Spleen (tissue), 11 donors: ENCODE results near the gene SLC2A6. TPM values are rescaled to one million over a fixed set of nuclear protein-coding genes. Genes with fewer than 3 reads are reported as not detected.
A peak's percentile ranks its signal among the peaks of the same experiment; 100 is the strongest.

ENCODE experiments used
- DNase-seq: peaks from one replicate; pipeline ENCODE4 v3.0.0-alpha.2; 2020
- H3K27ac ChIP-seq, 8 donors: fragments of 200-600 bp; sonication (generic) in 7 of 8; 1 replicate in 4 of 8; 2 replicates in 4 of 8; pipeline versions ENCODE4 v1.5.0 to v1.8.0; 2016 to 2021; ENCODE audit warnings: inconsistent platforms in 4 of 8, mild to moderate bottlenecking in 4 of 8, moderate library complexity in 1 of 8
- H3K27me3 ChIP-seq, 7 donors: fragments of 200-600 bp; sonication (generic) in 6 of 7; replicated peaks in 1 of 7; 1 replicate in 4 of 7; 2 replicates in 3 of 7; pipeline versions ENCODE4 v1.5.0 to v1.8.0; 2016 to 2021; ENCODE audit warnings: inconsistent platforms in 3 of 7, mild to moderate bottlenecking in 1 of 7
- H3K36me3 ChIP-seq, 6 donors: fragments of 200-600 bp; sonication (generic) in 5 of 6; 1 replicate in 4 of 6; 2 replicates in 2 of 6; pipeline versions ENCODE4 v1.5.0 to v1.8.0; 2016 to 2021; ENCODE audit warnings: inconsistent platforms in 2 of 6
- H3K4me1 ChIP-seq, 6 donors: fragments of 200-600 bp; sonication (generic) in 5 of 6; 1 replicate in 3 of 6; 2 replicates in 3 of 6; pipeline versions ENCODE4 v1.5.0 to v1.8.0; 2016 to 2021; ENCODE audit warnings: inconsistent platforms in 3 of 6
- H3K4me3 ChIP-seq, 8 donors: fragments of 200-600 bp; sonication (generic) in 7 of 8; 1 replicate in 4 of 8; 2 replicates in 4 of 8; pipeline versions ENCODE4 v1.5.0 to v1.8.0; 2016 to 2021; ENCODE audit warnings: inconsistent platforms in 4 of 8, mild to moderate bottlenecking in 4 of 8, moderate library complexity in 2 of 8
- H3K9me3 ChIP-seq, 8 donors: fragments of 200-600 bp; sonication (generic) in 7 of 8; 1 replicate in 4 of 8; 2 replicates in 4 of 8; pipeline versions ENCODE4 v1.5.0 to v1.8.0; 2016 to 2021; ENCODE audit warnings: inconsistent platforms in 4 of 8
- POLR2A ChIP-seq, 3 donors: fragments of 450-650 bp; IDR thresholded peaks; one replicate each; pipeline ENCODE4 v1.5.1; 2017; ENCODE audit warnings: antibody characterized with exemption in 3 of 3, mild to moderate bottlenecking in 1 of 3
- POLR2AphosphoS5 ChIP-seq, 3 donors: sonication (generic); formaldehyde crosslinking; IDR thresholded peaks; one replicate each; pipeline ENCODE4 v1.5.1; 2017; ENCODE audit warnings: antibody characterized with exemption in 3 of 3
- WGBS, 5 donors: extraction: QIAGEN DNeasy Blood & Tissue Kit in 3 of 5; methylation state at CpG; one replicate each; pipeline versions ENCODE4 v1.1.5 to v1.1.7; 2013 to 2018; 5-methylcytosine and 5-hydroxymethylcytosine counted together
- intact Hi-C: fragments of 100-400 bp; cut with DNase I; formaldehyde crosslinking; loops from one replicate; pipeline ENCODE4 v1.15.0; 2023; ENCODE audit warnings: low total_unique reads
- polyA plus RNA-seq, 3 donors: library from polyadenylated mRNA; stranded (reverse); fragments of 200-250 nt; gene quantifications; one replicate each; pipeline ENCODE4 v1.2.1, GENCODE V29; 2013
- total RNA-seq, 7 donors: library from RNA; depleted of rRNA in 3 of 7; stranded (reverse); fragments of >200 nt in 3 of 7; fragmentation: NEBNext Ultra II Directional in 4 of 7; extraction: Animal tissue kit (Norgen Biotek cat#: 25700) in 4 of 7; gene quantifications; one replicate each; pipeline versions ENCODE4 v1.1.0 to v1.2.1, GENCODE V29; 2016 to 2021
- TF ChIP-seq, protein P1 (sequence below), 11 experiments: fragments of 200-600 bp in 7 of 11; fragments of 450-650 bp in 4 of 11; sonication (generic) in 4 of 11; IDR thresholded peaks in 8 of 11; conservative IDR thresholded peaks in 3 of 11; 1 replicate in 7 of 11; 2 replicates in 4 of 11; pipeline versions ENCODE4 v1.4.0 to v1.8.0; 2016 to 2021; ENCODE audit warnings: antibody characterized with exemption in 11 of 11, inconsistent platforms in 4 of 11, mild to moderate bottlenecking in 1 of 11
- donor health status: healthy with polysubstance abuse.
- donor health status: DM: no; HTN: no; CAD: no; lungs with moderate emphysema.
- donor health status: DM: no; HTN: no; CAD: no.
- donor health status: Bipolar disorder and iron deficiency.
- donor health status: healthy.
- donor health status: DM: no; HTN: no; CAD: no.
- donor health status: DM: yes; HTN: yes; CAD: no.

Gene SLC2A6
- total and polyA plus RNA-seq, 10 donors, result 15.4 to 35.0 (median 21.9) TPM

- H3K4me1 ChIP-seq, result peaks cover 4 to 47% (median 25%) of the 10 kb centered on the region in 6 donors
- 68 to 85% (median 73%) methylated on average over 13 of the region's 13 CpGs for WGBS, 5 donors
- H3K36me3 ChIP-seq, result no peaks in the 10 kb centered on the region
- H3K27ac ChIP-seq, result peak overlapping the region in 1 of 8 donors; percentile 28
- TF ChIP-seq, protein P1, sequence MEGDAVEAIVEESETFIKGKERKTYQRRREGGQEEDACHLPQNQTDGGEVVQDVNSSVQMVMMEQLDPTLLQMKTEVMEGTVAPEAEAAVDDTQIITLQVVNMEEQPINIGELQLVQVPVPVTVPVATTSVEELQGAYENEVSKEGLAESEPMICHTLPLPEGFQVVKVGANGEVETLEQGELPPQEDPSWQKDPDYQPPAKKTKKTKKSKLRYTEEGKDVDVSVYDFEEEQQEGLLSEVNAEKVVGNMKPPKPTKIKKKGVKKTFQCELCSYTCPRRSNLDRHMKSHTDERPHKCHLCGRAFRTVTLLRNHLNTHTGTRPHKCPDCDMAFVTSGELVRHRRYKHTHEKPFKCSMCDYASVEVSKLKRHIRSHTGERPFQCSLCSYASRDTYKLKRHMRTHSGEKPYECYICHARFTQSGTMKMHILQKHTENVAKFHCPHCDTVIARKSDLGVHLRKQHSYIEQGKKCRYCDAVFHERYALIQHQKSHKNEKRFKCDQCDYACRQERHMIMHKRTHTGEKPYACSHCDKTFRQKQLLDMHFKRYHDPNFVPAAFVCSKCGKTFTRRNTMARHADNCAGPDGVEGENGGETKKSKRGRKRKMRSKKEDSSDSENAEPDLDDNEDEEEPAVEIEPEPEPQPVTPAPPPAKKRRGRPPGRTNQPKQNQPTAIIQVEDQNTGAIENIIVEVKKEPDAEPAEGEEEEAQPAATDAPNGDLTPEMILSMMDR (IDR thresholded peaks at IDR 0.05 in 8 of 11, conservative IDR thresholded peaks at IDR 0.05 in 3 of 11), result no peak
- TF ChIP-seq POLR2AphosphoS5 (IDR thresholded peaks at IDR 0.05), result no peak
- TF ChIP-seq POLR2A (IDR thresholded peaks at IDR 0.05), result no peak
- intact Hi-C loops, result no loop called here
- H3K9me3 ChIP-seq, result no peaks in the 10 kb centered on the region
- DNase-seq, result peak; percentile 46
- H3K27me3 ChIP-seq, result peaks cover 0 to 42% (median 0%) of the 10 kb centered on the region in 7 donors
- no peak overlapping the region for H3K4me3 ChIP-seq
Measured at GRCh38 chr9:133490201-133490681, 11.3 kb upstream of the SLC2A6 start.

DNA sequence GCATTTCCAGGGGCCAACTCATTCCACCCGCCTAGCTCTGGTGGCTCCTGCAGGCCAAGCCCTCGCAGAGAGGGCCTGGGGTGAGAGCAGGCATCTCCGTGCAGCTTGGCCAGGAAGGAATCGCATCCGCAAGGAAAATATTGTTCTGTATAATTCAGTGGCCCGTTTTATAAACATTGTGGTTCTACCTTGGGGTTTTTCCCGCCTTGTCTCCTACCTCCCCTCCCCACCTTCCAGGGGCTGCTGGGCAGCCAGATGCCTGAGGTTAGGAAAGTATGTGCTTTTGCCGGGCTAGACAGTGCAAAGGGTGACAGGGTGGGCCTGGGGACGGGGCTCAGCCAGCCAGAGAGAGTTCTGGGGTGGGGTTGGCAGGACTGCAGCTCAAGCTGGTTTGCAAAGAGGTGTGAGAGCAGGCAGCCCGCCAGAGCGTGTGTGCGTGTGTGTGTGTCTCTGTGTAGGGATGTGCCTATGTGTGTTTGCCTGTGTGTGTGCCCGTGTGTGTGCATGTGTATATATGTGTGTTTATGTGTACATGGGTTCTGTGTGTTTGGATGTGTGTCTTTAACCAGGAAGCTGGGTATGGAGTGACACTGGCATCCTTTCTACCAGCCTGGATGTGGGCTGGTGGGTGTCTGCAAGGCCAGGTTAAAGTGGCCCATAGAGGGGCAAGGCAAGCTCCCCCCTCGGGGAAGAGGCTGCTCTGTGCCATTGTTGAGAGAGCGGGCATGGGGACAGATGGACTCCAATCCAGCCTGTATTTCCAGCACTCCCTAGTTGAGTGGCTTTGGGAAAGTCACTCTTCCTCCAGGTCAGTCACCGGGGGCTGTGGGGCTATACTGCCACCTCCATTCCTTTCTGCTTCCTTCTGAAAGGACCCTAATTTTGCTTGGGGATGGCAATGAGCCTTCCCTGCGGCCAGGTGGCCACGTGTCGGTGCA lies 10.6 kb upstream of the SLC2A6 start:
- no peak overlapping the region for H3K4me3 ChIP-seq
- H3K27ac ChIP-seq, result peak overlapping the region in 1 of 8 donors; percentile 28
- H3K9me3 ChIP-seq, result no peaks in the 10 kb centered on the region
- no peak for TF ChIP-seq POLR2A (IDR thresholded peaks at IDR 0.05)
- no peak for TF ChIP-seq POLR2AphosphoS5 (IDR thresholded peaks at IDR 0.05)
- TF ChIP-seq, protein P1 (IDR thresholded peaks at IDR 0.05 in 8 of 11, conservative IDR thresholded peaks at IDR 0.05 in 3 of 11), result no peak
- peak; percentile 71 for DNase-seq
- H3K27me3 ChIP-seq, result peaks cover 0 to 45% (median 0%) of the 10 kb centered on the region in 7 donors
- no peaks in the 10 kb centered on the region for H3K36me3 ChIP-seq
- 86 to 93% (median 89%) methylated on average over 19 of the region's 19 CpGs for WGBS, 5 donors
- H3K4me1 ChIP-seq, result peaks cover 4 to 47% (median 25%) of the 10 kb centered on the region in 6 donors
- intact Hi-C loops, result loop anchor here (5.0 kb wide), 1 partner anchor 302 kb away; no protein-coding TSS in a partner anchor

- Histone ChIP-seq H3K4me3 (no peak overlapping the region), H3K27me3 (peaks cover 0 to 45% (median 0%) of the 10 kb centered on the region in 7 donors), H3K36me3 (no peaks in the 10 kb centered on the region), H3K9me3 (no peaks in the 10 kb centered on the region), H3K27ac (no peak overlapping the region), H3K4me1 (peaks cover 4 to 47% (median 25%) of the 10 kb centered on the region in 6 donors)
- DNase-seq, result no peak
- intact Hi-C loops, result loop anchor here (5.0 kb wide), 1 partner anchor 301 kb away; no protein-coding TSS in a partner anchor
- TF ChIP-seq POLR2A (IDR thresholded peaks at IDR 0.05) (no peak), POLR2AphosphoS5 (IDR thresholded peaks at IDR 0.05) (no peak)
- 85 to 94% (median 91%) methylated on average over 16 to 18 of the region's 18 CpGs for WGBS, 5 donors
Measured at GRCh38 chr9:133488686-133489252, 9.9 kb upstream of the SLC2A6 start.

GRCh38 chr9:133487331-133487725 lies 8.4 kb upstream of the SLC2A6 start:
- 73 to 90% (median 79%) methylated on average over 8 of the region's 8 CpGs for WGBS, 5 donors
- H3K9me3 ChIP-seq, result no peaks in the 10 kb centered on the region
- DNase-seq, result peak; percentile 66
- peak overlapping the region in 1 of 8 donors; percentile 0 for H3K4me3 ChIP-seq
- intact Hi-C loops, result loop anchor here (2.0 to 5.0 kb wide), 2 partner anchors 81 to 300 kb away; no protein-coding TSS in a partner anchor
- H3K4me1 ChIP-seq, result peaks cover 4 to 37% (median 21%) of the 10 kb centered on the region in 6 donors
- no peaks in the 10 kb centered on the region for H3K36me3 ChIP-seq
- peaks cover 0 to 45% (median 0%) of the 10 kb centered on the region in 7 donors for H3K27me3 ChIP-seq
- no peak for TF ChIP-seq POLR2A (IDR thresholded peaks at IDR 0.05)
- TF ChIP-seq, protein P1 (IDR thresholded peaks at IDR 0.05 in 8 of 11, conservative IDR thresholded peaks at IDR 0.05 in 3 of 11), result no peak
- TF ChIP-seq POLR2AphosphoS5 (IDR thresholded peaks at IDR 0.05), result no peak
- peak overlapping the region in 2 of 8 donors; percentile 54 to 66 for H3K27ac ChIP-seq
